Bone marrow (tissue), 2 donors: Measurements from ENCODE around the gene AGAP1.
"Not testable (repeated sequence)": the region's sequence is repeated elsewhere in the genome, so short reads cannot be mapped to it uniquely, and the experiment has no call there.

Experiments used
- DNase-seq, 2 donors: peaks; one replicate each; lab custom pipeline; 2025; lab: John Stamatoyannopoulos, UW

Gene AGAP1

DNA sequence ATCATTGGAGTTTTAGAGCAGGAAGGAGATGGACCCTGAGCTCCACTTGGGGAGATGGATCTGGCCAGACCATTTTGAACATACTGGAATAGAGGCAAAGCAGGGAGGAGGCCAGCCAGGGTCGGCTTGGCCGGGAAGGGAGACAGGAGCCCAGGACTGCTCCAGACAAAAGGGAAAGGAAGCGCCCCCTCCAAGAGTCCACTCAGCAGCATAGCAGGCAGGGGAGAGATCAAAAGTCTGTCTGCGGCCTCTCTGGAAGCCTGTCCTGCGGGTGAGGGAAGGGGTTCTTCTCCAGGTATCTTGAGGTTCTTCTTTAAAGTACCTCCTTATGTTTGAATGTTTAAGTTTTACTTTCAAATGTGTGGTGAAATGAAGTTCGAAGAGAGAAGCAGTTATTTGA, 548.2 kb downstream of the AGAP1 start:
- DNase-seq: no peak

GRCh38 chr2:236044191-236044590, 550.3 kb downstream of the AGAP1 start:
- no peak for DNase-seq

DNA sequence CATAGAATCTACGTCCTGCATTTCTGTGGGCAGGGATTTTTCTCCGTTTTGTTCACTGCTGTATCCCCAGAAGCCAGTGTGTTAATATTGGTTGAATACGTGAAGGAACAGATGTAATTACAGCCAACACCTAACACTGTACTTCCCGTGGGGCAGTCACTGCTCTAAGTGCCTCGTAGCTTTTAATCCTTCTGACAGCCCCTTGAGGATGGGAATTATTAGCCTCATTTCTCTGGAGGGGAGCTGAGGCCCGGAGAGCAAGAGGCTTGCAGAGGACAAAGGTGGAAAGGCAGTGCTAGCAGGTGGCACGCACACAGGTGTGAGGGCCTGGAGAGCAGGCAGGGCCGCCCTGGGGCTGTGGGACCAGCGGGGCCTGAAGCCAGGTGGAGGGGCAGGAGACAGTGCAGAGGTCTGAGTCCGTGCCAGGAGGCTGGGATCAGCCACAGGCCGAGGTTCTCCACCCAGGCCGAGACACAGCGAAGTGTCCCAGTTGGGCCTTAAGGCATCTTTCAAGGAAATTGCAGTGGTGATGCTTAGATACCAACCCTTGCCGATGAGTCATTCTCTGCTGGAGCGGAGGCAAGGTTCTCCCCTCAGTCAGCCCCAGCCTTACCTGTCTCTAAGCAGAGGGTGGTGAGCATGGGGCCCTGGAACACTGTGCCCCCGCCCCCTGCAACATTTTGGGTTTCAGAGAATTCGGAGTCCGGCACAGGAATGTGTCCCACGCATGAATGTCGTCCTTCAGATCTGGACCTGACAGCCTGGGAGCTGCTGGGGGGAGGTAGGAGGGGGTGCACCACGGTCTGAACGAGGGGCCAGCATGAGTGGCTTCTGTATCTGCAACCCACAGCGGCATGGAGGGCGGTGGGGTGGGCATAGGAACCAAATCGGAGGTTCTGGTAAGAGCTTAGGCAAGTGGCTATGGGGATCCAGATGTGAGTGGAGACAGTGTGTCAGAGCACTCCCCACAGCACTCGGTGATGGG, 551.7 kb downstream of the AGAP1 start:
- no peak for DNase-seq

DNA sequence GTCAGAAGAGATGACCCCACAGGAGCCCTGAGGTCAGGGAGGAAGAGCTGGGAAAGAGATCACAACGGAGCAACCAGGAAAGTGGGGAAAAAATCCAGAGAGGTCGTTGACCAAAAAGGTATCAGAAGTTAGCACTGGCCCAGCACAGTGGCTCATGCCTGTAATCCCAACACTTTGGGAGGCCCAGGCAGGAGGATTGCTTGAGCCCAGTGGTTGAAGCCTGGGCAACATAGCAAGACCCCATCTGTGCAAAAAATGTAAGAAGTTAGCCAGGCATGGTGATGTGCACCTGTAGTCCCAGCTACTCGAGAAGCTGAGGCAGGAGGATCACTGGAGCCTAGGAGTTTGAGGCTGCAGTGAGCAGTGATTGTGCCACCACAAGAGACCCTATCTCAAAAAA, 552.9 kb downstream of the AGAP1 start:
- DNase-seq: no peak

DNA sequence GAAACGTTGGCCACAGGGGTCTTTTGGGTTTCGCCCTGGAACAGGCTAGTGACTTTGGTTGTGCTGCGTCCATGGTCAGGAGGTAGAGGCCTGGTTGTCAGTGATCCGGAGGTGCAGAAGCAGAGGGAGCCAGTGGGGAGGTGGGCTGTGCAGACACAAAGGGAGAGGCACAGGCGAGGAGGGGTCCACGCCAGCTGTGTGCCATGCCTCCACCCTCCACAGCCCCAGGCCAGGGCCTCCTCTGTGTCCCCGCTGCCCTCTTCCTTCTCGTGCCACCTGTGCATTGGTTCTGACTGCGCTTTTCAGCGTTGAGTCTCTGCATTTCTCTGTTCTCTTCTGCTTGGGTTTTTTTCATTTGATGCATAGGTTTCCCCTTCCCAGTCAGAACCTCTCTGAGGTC, 553.3 kb downstream of the AGAP1 start:
- DNase-seq: no peak

DNA sequence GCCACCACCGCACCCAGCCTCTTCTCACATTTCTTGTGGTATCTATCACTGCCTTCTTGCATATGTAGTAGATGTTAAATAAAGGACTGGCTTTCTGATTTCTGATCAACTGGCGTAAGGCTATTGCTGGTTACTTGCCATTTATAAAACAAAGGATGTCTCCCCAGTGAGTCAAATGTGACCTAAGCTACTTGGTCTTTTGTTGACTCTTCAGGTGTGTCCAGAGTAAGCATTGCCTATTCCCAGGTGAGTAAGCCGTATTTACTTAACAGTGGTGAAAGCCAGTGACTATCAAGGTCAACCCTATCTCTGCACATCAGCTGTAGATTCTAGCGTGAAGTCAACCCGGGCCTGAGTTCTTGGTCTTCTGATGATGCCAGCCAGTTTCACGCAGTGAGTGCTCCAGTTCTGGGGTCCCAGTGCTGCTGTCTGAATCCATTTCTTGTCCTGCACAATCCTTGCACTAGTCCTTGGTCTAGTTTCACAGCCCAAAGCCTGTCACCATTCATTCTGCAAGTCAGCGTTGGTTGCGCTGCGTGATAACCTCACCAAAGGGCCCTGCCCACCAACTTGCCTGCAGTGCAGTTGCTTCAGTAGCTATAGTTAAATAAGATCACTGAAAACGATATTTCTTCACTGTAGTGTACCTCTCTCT, 554.2 kb downstream of the AGAP1 start:
- no peak for DNase-seq

GRCh38 chr2:236049981-236050380, 556.1 kb downstream of the AGAP1 start:
- no peak for DNase-seq

DNA sequence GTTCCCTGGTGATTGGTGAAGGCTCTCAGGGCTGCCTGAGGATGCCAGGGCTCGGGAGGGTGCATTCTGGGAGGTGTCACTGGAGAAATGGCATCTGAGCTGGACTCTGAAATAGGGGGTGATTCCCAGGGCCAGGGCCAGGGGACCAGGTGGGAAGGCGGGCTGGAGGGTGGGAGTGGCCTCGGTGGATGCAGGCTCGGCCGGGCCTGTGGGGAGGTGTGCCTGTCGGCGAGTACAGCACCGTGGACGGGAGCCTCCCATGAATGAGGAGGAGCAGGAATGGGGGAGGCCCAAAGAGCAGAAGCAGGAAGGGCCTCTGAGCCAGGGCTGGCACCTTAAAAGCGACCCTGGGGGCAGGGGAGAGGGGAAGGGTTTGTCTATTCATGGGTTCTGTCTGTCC, 557.5 kb downstream of the AGAP1 start:
- DNase-seq: no peak

- DNase-seq: no peak
These were observed 558.0 kb downstream of the AGAP1 start for GRCh38 chr2:236051806-236052205.

DNA sequence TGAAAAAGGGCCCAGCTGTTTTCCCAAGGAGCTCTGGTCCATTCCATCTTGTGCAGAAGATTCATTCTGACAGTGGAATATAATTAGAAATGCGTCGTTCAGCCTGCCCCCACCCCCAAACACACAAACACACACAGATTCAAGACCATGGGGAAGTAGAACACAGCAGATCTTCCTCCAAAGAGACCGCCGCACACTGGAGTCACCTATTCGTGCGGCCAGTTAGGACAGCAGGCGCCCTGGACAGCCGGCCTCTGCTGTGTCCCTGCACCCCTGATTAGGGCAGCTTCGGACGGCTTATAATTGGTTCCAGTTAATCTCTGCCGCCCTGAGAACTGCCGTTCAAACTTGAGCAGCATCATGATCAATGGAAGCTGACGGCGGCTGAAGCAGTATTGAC, 558.4 kb downstream of the AGAP1 start:
- DNase-seq: no peak

- no peak for DNase-seq
These were observed 559.3 kb downstream of the AGAP1 start for GRCh38 chr2:236052926-236053821.

DNA sequence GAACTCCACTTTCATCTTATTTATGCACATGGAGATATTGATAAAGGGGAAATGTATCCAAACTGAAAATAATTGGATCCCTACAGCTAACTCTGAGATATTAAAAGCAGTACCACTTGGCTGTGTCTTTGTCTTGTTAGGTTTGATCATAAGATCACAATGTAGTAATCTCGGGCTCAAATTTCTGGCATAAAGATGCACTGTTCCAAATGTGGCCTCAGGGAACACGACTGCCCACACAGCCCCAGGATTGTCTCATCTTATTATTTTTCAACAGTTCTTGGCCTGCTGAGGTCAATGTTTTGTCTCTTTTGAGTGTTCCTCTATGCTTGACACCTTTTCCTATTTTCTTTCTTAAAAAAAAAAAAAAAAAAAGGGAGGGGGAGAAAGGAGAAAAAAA, 560.3 kb downstream of the AGAP1 start:
- DNase-seq: no peak

- no peak for DNase-seq
These were observed 560.9 kb downstream of the AGAP1 start for GRCh38 chr2:236054621-236055305.

DNA sequence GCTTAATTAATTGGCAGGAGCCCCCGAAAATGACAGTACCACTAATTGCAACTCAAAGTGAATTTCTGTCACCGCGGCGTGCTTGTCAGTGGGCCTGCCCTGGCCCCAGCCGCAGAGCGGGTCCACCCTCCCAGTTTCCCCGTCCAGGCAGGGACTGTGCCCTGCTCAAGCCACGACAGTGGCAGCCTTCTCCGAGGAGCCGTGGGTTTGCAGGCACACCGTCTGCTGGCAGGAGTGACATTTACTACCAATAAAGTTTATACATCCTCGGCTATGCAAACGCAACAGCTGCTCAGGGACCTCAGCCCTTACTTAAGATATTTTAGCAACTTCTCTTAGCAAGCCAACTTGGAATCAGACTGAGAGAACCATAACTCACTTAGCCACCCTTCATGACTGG, 561.6 kb downstream of the AGAP1 start:
- no peak for DNase-seq

GRCh38 chr2:236056141-236056540, 562.3 kb downstream of the AGAP1 start:
- DNase-seq: no peak

DNA sequence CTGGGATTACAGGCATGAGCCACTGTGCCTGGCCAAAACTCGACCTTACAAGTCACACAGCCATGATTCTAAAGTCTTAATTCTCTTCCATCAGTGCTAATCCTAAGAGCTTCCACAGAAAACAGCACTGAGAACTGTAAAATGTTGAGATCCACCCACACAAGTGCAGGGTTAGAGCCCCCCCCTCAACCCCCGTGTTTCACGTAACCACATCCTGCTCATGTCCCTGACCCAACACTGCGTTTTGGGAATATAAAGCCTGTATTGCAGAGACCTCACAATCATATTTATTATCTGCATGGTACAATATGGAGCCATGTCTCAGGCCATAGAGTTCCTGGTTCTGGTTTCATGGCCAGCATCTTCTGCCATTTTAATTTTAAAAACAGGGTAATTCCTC, 563.5 kb downstream of the AGAP1 start:
- no peak for DNase-seq

GRCh38 chr2:236061497-236061896, 567.7 kb downstream of the AGAP1 start:
- DNase-seq: no peak

DNA sequence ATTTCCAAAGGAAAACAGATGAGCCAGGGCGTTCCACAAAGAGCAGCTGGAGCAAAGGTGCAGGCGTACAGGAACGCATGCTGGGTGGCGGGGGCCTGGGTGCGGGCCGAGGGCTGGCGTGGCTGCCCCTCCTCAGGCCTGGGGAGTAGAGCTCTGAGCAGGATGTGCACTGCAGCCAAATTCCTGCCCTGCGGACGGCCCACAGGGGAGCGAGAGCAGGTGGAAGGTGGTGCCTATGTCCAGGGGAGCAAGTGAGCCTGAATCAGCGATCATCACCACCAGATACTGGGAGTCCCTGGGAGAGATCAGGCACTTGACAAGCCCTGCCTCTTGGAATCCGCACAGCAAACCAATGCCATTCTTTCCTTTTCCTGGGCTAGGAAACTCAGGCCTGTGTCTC, 568.1 kb downstream of the AGAP1 start:
- no peak for DNase-seq

DNA sequence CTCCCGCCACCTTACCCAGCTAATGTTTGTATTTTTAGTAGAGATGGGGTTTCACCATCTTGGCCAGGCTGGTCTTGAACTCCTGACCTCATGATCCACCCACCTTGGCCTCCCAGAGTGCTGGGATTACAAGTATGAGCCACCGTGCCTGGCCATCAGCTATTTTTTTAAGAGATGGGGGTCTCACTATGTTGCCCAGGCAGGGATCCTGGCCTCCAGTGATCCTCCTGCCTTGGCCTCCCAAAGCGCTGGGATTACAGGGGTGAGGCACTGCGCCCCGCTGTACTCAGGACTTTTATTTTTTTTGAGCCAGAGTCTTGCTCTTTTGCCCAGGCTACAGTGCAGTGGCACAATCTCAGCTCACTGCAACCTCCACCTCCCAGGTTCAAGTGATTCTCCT, 569.0 kb downstream of the AGAP1 start:
- not testable (repeated sequence) for DNase-seq

GRCh38 chr2:236063994-236064393, 570.2 kb downstream of the AGAP1 start:
- DNase-seq: no peak

GRCh38 chr2:236065314-236066160, 571.7 kb downstream of the AGAP1 start:
- no peak for DNase-seq
